Measurements from ENCODE around the gene KCNE4.

The KCNE4 gene

DNA sequence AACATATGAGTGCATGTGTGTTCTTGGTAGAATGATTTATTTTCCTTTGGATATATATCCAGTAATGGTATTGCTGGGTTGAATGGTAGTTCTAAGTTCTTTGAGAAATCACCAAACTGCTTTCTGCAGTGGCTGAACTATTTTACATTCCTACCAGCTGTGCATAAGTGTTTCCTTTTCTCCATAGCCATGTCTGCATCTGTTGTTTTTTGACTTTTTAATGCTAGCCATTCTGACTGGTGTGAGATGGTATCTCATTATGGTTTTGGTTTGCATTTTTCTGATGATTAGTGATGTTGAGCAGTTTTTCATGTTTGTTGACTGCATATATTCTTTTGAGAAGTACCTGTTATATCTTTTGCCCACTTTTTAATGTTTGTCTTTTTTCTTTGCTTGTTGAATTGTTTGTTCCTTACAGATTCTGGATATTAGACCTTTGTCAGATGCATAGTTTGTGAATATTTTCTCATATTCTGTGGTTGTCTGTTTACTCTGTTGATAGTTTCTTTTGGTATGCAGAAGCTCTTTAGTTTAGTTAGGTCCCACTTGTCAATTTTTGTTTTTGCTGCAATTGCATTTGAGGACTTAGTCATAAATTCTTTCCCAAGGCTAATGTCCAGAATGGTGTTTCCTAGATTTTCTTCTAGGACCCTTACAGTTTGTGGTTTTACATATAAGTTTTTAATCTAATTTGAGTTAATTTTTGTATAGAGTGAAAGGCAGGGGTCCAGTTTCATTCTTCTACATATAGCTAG, 17.6 kb upstream of the KCNE4 start:
- Histone ChIP-seq H3F3A (ENCODE audit: insufficient read depth, low read length) (no peaks in the 10 kb centered on the region), H3K79me2 (ENCODE audit: low read length) (no peaks in the 10 kb centered on the region), H3K36me3 (replicated peaks; ENCODE audit: insufficient read depth, low read length) (no peaks in the 10 kb centered on the region), H3K27me3 (replicated peaks; ENCODE audit: insufficient read depth, low read length) (no peaks in the 10 kb centered on the region), H4K20me1 (ENCODE audit: insufficient read depth, low read length) (no peaks in the 10 kb centered on the region), H3K27ac (ENCODE audit: low read length) (no peak overlapping the region), H3K9ac (ENCODE audit: low read length) (no peak overlapping the region), H3K9me3 (replicated peaks; ENCODE audit: insufficient read depth, low read length) (no peaks in the 10 kb centered on the region), H2AFZ (ENCODE audit: low read length) (no peak overlapping the region), H3K4me3 (ENCODE audit: low read length) (no peak overlapping the region), H3K4me1 (ENCODE audit: low read length) (no peaks in the 10 kb centered on the region), H3K9me2 (replicated peaks; ENCODE audit: insufficient read depth, low read length) (no peaks in the 10 kb centered on the region), H3K4me2 (ENCODE audit: low read depth, low read length) (no peak overlapping the region)
- TF ChIP-seq, protein P1, sequence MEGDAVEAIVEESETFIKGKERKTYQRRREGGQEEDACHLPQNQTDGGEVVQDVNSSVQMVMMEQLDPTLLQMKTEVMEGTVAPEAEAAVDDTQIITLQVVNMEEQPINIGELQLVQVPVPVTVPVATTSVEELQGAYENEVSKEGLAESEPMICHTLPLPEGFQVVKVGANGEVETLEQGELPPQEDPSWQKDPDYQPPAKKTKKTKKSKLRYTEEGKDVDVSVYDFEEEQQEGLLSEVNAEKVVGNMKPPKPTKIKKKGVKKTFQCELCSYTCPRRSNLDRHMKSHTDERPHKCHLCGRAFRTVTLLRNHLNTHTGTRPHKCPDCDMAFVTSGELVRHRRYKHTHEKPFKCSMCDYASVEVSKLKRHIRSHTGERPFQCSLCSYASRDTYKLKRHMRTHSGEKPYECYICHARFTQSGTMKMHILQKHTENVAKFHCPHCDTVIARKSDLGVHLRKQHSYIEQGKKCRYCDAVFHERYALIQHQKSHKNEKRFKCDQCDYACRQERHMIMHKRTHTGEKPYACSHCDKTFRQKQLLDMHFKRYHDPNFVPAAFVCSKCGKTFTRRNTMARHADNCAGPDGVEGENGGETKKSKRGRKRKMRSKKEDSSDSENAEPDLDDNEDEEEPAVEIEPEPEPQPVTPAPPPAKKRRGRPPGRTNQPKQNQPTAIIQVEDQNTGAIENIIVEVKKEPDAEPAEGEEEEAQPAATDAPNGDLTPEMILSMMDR (IDR thresholded peaks at IDR 0.05; ENCODE audit: low read length), result no peak
- TF ChIP-seq EZH2phosphoT487 (IDR thresholded peaks at IDR 0.05; ENCODE audit: low read length) (no peak), EZH2 (optimal IDR thresholded peaks at IDR 0.05; ENCODE audit: low read depth, low read length) (no peak)
- DNase-seq, result no peak

DNA sequence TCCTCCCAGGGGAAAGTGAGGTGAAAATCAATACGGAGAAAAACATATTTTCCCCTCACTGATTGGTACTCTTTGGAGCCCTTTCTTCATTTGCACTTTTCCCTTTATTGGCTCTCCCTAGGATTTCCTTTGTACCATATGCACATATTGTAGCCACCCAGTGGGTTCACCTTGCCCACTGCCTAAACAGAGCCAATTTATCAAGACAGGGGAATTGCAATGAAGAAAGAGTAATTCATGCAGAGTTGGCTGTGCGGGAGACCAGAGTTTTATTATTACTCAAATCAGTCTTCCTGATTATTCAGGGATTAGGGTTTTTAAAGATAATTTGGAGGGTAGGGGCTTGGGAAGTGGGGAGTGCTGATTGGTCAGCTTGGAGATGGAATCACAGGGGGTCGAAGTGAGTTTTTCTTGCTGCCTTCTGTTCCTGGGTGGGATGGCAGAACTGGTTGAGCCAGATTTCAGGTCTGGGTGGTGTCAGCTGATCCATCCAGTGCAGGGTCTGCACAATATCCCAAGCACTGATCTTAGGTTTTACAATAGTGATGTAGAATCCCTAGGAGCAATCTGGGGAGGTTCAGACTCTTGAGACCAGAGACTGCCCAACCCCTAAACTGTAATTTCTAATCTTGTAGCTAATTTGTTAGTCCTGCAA, 15.1 kb upstream of the KCNE4 start:
- H4K20me1 ChIP-seq (ENCODE audit: insufficient read depth, low read length), result no peaks in the 10 kb centered on the region
- H3K9ac ChIP-seq (ENCODE audit: low read length), result no peak overlapping the region
- no peaks in the 10 kb centered on the region for H3F3A ChIP-seq (ENCODE audit: insufficient read depth, low read length)
- no peaks in the 10 kb centered on the region for H3K9me3 ChIP-seq (replicated peaks; ENCODE audit: insufficient read depth, low read length)
- H3K4me1 ChIP-seq (ENCODE audit: low read length), result no peaks in the 10 kb centered on the region
- no peaks in the 10 kb centered on the region for H3K36me3 ChIP-seq (replicated peaks; ENCODE audit: insufficient read depth, low read length)
- H3K4me2 ChIP-seq (ENCODE audit: low read depth, low read length), result no peak overlapping the region
- H3K27me3 ChIP-seq (replicated peaks; ENCODE audit: insufficient read depth, low read length), result no peaks in the 10 kb centered on the region
- DNase-seq, result no peak
- H3K79me2 ChIP-seq (ENCODE audit: low read length), result no peaks in the 10 kb centered on the region
- H2AFZ ChIP-seq (ENCODE audit: low read length), result no peak overlapping the region
- no peak overlapping the region for H3K4me3 ChIP-seq (ENCODE audit: low read length)
- H3K27ac ChIP-seq (ENCODE audit: low read length), result no peak overlapping the region
- no peaks in the 10 kb centered on the region for H3K9me2 ChIP-seq (replicated peaks; ENCODE audit: insufficient read depth, low read length)
- TF ChIP-seq EZH2phosphoT487 (IDR thresholded peaks at IDR 0.05; ENCODE audit: low read length), result no peak
- TF ChIP-seq, protein P1 (IDR thresholded peaks at IDR 0.05; ENCODE audit: low read length), result no peak
- TF ChIP-seq EZH2 (optimal IDR thresholded peaks at IDR 0.05; ENCODE audit: low read depth, low read length), result no peak

DNA sequence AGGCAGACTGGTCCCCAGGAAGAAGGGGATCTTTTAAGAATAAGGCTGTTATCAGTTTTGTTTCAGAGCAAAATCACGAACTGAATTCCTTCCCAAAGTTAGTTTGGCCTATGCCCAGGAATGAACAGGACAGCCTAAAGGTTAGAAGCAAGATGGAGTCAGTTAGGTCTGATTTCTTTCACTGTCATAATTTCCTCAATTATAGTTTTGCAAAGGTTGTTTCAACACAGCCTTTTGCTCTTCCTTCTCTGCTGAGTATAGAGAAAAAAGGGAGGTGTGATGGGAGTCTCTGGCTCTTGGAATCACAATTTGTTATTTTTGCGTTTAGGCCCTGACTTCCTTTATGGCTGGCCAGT, 14.6 kb upstream of the KCNE4 start:
- TF ChIP-seq EZH2 (optimal IDR thresholded peaks at IDR 0.05; ENCODE audit: low read depth, low read length) (no peak), EZH2phosphoT487 (IDR thresholded peaks at IDR 0.05; ENCODE audit: low read length) (no peak)
- TF ChIP-seq, protein P1 (IDR thresholded peaks at IDR 0.05; ENCODE audit: low read length), result no peak
- no peaks in the 10 kb centered on the region for H3K9me3 ChIP-seq (replicated peaks; ENCODE audit: insufficient read depth, low read length)
- H3K9me2 ChIP-seq (replicated peaks; ENCODE audit: insufficient read depth, low read length), result no peaks in the 10 kb centered on the region

More for the DNA sequence above, 14.6 kb upstream of the KCNE4 start:
- Histone ChIP-seq H3K27me3 (replicated peaks; ENCODE audit: insufficient read depth, low read length) (no peaks in the 10 kb centered on the region), H3K27ac (ENCODE audit: low read length) (no peak overlapping the region), H3F3A (ENCODE audit: insufficient read depth, low read length) (no peaks in the 10 kb centered on the region), H3K4me2 (ENCODE audit: low read depth, low read length) (no peak overlapping the region), H3K4me1 (ENCODE audit: low read length) (no peaks in the 10 kb centered on the region), H4K20me1 (ENCODE audit: insufficient read depth, low read length) (no peaks in the 10 kb centered on the region), H3K79me2 (ENCODE audit: low read length) (no peaks in the 10 kb centered on the region), H3K9ac (ENCODE audit: low read length) (no peak overlapping the region), H3K4me3 (ENCODE audit: low read length) (no peak overlapping the region), H3K36me3 (replicated peaks; ENCODE audit: insufficient read depth, low read length) (no peaks in the 10 kb centered on the region), H2AFZ (ENCODE audit: low read length) (no peak overlapping the region)
- no peak for DNase-seq
